Measurements from ENCODE around the gene EXOC2. TPM values are rescaled to one million over a fixed set of nuclear protein-coding genes. Genes with fewer than 3 reads are reported as not detected.

Gene EXOC2
- total RNA-seq, 1 donor from 2014 or later: 30.1 TPM

DNA sequence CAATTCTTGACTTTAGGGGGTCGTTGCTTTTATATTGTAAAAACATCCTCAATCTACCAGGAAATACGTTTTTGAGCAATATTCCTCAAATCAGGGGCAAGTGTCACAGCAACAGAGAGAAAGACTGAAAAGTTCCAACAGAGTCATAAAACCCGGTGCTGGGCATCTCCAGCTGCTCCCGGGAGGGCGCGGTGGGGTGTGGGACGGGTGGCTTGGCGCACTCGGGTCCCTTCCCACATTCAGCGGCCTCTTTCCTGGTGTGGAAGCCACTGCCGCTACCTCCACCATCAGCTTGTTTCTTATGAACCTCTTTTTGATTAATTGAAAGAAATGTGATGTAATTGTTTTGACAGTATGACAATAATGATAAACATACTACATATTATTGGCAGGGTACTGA lies 203.2 kb downstream of the EXOC2 start:
- H3K36me3 Mint-ChIP-seq (ENCODE audit: unreplicated experiment): peaks cover 67% of the 10 kb centered on the region
- no peak for DNase-seq (ENCODE audit: extremely low spot score, unreplicated experiment)
- TF ChIP-seq, protein P1, sequence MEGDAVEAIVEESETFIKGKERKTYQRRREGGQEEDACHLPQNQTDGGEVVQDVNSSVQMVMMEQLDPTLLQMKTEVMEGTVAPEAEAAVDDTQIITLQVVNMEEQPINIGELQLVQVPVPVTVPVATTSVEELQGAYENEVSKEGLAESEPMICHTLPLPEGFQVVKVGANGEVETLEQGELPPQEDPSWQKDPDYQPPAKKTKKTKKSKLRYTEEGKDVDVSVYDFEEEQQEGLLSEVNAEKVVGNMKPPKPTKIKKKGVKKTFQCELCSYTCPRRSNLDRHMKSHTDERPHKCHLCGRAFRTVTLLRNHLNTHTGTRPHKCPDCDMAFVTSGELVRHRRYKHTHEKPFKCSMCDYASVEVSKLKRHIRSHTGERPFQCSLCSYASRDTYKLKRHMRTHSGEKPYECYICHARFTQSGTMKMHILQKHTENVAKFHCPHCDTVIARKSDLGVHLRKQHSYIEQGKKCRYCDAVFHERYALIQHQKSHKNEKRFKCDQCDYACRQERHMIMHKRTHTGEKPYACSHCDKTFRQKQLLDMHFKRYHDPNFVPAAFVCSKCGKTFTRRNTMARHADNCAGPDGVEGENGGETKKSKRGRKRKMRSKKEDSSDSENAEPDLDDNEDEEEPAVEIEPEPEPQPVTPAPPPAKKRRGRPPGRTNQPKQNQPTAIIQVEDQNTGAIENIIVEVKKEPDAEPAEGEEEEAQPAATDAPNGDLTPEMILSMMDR (IDR thresholded peaks at IDR 0.05): no peak
- H3K27ac Mint-ChIP-seq (ENCODE audit: unreplicated experiment): no peak overlapping the region
- no peak overlapping the region for H3K4me3 Mint-ChIP-seq (ENCODE audit: unreplicated experiment)
- no peaks in the 10 kb centered on the region for H3K27me3 Mint-ChIP-seq (ENCODE audit: unreplicated experiment)
- no peaks in the 10 kb centered on the region for H3K4me1 Mint-ChIP-seq (ENCODE audit: unreplicated experiment)
- H3K9me3 Mint-ChIP-seq (ENCODE audit: unreplicated experiment): peaks cover 7% of the 10 kb centered on the region

DNA sequence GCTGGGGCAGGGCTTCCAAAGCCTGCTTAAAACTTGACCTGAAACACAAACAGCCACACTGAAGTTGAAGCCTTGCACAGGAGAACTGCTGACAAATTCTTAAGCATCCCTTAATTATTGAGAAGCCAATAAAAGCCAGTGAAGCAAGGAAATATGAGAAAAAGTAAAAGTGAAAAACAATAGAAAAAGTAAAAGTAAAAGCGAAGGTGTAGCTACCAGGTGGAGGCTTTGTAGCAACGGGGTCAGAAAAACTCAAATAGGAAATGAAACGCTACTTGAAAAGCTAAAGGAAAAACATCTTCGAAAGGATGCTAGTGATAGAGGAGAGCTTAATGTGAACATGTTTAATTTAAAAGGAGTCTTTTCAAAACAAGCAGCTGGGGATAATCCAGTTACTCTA lies 203.9 kb downstream of the EXOC2 start:
- Mint-ChIP-seq H3K27ac (ENCODE audit: unreplicated experiment) (no peak overlapping the region), H3K4me1 (ENCODE audit: unreplicated experiment) (no peaks in the 10 kb centered on the region), H3K36me3 (ENCODE audit: unreplicated experiment) (peaks cover 68% of the 10 kb centered on the region), H3K4me3 (ENCODE audit: unreplicated experiment) (no peak overlapping the region), H3K27me3 (ENCODE audit: unreplicated experiment) (no peaks in the 10 kb centered on the region), H3K9me3 (ENCODE audit: unreplicated experiment) (peaks cover 7% of the 10 kb centered on the region)
- TF ChIP-seq, protein P1 (IDR thresholded peaks at IDR 0.05): no peak
- no peak for DNase-seq (ENCODE audit: extremely low spot score, unreplicated experiment)

DNA sequence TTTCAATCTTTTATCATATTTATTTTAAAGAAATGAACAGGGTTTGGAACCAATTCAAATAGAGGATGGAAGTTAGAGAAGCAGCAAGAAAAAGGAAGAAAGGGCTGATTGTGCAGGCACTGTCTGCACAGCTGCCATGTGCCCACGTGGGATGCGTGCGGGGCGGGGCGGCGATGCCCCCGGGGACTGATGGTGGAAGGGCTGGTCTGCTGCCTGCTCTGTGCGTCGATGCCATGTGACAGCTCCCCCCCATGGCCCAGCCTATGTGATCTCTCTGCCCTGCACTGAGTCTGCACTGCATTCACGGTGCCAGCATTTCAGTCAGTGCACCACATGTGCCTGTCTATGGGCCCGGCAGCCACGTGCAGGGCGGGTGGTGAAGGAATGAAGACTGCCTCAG lies 205.0 kb downstream of the EXOC2 start:
- Mint-ChIP-seq H3K9me3 (ENCODE audit: unreplicated experiment) (peaks cover 13% of the 10 kb centered on the region), H3K27ac (ENCODE audit: unreplicated experiment) (no peak overlapping the region), H3K36me3 (ENCODE audit: unreplicated experiment) (peaks cover 63% of the 10 kb centered on the region), H3K4me3 (ENCODE audit: unreplicated experiment) (no peak overlapping the region), H3K4me1 (ENCODE audit: unreplicated experiment) (no peaks in the 10 kb centered on the region), H3K27me3 (ENCODE audit: unreplicated experiment) (no peaks in the 10 kb centered on the region)
- TF ChIP-seq, protein P1 (IDR thresholded peaks at IDR 0.05): no peak
- DNase-seq (ENCODE audit: extremely low spot score, unreplicated experiment): no peak

DNA sequence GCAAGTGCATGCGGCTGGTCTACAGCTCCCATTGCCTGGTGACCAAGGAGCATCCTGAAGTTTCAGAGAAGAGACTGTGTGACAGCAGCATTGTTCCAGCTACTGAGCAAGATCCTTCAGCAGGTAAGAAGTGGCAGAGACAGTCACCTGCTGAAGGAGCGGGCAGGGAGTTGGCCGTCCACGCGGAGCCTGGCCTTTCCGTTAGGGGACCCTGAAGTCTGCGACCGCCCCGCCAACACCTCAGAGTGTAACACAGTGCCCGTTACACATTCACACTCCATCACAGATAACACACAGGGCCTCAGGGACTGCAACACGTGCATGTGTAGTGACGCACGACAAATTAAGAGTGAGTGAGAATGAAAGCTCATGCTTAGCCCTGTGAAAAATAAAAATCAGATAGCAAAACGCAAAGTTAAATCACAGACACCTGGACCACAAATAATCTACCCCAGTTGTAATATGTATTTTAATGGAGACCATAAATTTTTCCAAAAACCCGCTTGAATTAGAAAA lies 207.2 kb downstream of the EXOC2 start:
- H3K4me3 Mint-ChIP-seq (ENCODE audit: unreplicated experiment): no peak overlapping the region

DNA sequence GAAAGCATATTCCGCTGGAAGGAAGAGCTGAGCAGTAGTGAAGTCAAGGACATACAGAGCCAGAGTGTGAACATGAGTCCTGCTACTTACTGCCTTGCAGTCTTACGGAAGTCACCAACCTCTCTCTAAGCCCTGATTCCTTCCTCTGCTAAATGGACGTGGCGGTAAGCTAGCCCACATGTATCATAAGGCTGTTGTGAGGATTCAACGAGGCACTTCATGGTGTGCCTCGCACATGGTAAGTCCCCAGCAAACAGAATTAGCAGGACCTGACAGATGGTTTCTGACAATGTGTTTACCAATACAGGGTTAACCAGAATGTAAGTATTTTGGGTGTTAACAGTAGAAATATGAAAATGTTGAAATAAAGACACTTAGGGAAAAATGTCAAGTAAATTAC lies 208.2 kb downstream of the EXOC2 start:
- Mint-ChIP-seq H3K27ac (ENCODE audit: unreplicated experiment) (no peak overlapping the region), H3K27me3 (ENCODE audit: unreplicated experiment) (no peaks in the 10 kb centered on the region), H3K36me3 (ENCODE audit: unreplicated experiment) (peaks cover 51% of the 10 kb centered on the region), H3K4me3 (ENCODE audit: unreplicated experiment) (no peak overlapping the region), H3K9me3 (ENCODE audit: unreplicated experiment) (peaks cover 21% of the 10 kb centered on the region), H3K4me1 (ENCODE audit: unreplicated experiment) (no peaks in the 10 kb centered on the region)
- TF ChIP-seq, protein P1 (IDR thresholded peaks at IDR 0.05): no peak
- no peak for DNase-seq (ENCODE audit: extremely low spot score, unreplicated experiment)

More for the DNA sequence above, 207.2 kb downstream of the EXOC2 start:
- peaks cover 17% of the 10 kb centered on the region for H3K9me3 Mint-ChIP-seq (ENCODE audit: unreplicated experiment)
- H3K27me3 Mint-ChIP-seq (ENCODE audit: unreplicated experiment): no peaks in the 10 kb centered on the region
- DNase-seq (ENCODE audit: extremely low spot score, unreplicated experiment): no peak
- H3K4me1 Mint-ChIP-seq (ENCODE audit: unreplicated experiment): no peaks in the 10 kb centered on the region
- TF ChIP-seq, protein P1 (IDR thresholded peaks at IDR 0.05): no peak
- peaks cover 51% of the 10 kb centered on the region for H3K36me3 Mint-ChIP-seq (ENCODE audit: unreplicated experiment)
- no peak overlapping the region for H3K27ac Mint-ChIP-seq (ENCODE audit: unreplicated experiment)

Data from osteocyte (in vitro differentiated cells).